Ovary (tissue), 9 donors: ENCODE results near the gene SULT4A1. TPM values are rescaled to one million over a fixed set of nuclear protein-coding genes. Genes with fewer than 3 reads are reported as not detected.

Experiments
- DNase-seq, 5 donors: peaks; one replicate each; pipeline ENCODE4 v3.0.0-alpha.2; 2019 to 2020
- H3K27ac ChIP-seq, 2 donors: fragments of 200-600 bp; one replicate each; pipeline versions ENCODE4 v1.5.1 to v1.8.0; 2019 to 2022
- H3K27me3 ChIP-seq: fragments of 200-600 bp; one replicate; pipeline ENCODE4 v1.8.0; 2022
- H3K36me3 ChIP-seq: fragments of 200-600 bp; sonication (generic); one replicate; pipeline ENCODE4 v1.5.1; 2019
- H3K4me1 ChIP-seq: one replicate; pipeline ENCODE4 v1.8.1; 2013; ENCODE audit warnings: mild to moderate bottlenecking, moderate library complexity; ENCODE audit not compliant: insufficient read depth
- H3K4me3 ChIP-seq: fragments of 200-600 bp; sonication (generic); one replicate; pipeline ENCODE4 v1.5.1; 2017
- H3K9me3 ChIP-seq, 2 donors: fragments of 200-600 bp in 1 of 2; sonication (generic) in 1 of 2; one replicate each; pipeline versions ENCODE4 v1.5.1 to v1.8.1; 2013 to 2019; ENCODE audit warnings: mild to moderate bottlenecking in 1 of 2, moderate library complexity in 1 of 2
- CTCF ChIP-seq, 3 donors: fragments of 450-650 bp in 2 of 3; fragments of 200-600 bp in 1 of 3; IDR thresholded peaks; one replicate each; pipeline versions ENCODE4 v1.5.1 to v1.8.0; 2016 to 2022; ENCODE audit warnings: antibody characterized with exemption in 3 of 3, mild to moderate bottlenecking in 1 of 3
- EP300 ChIP-seq: sonication (generic); formaldehyde crosslinking; IDR thresholded peaks from one replicate; pipeline ENCODE4 v1.6.1; 2017; ENCODE audit warnings: antibody characterized with exemption
- POLR2A ChIP-seq: fragments of 450-650 bp; IDR thresholded peaks from one replicate; pipeline ENCODE4 v1.6.1; 2017; ENCODE audit warnings: antibody characterized with exemption, mild to moderate bottlenecking, moderate library complexity
- WGBS, 3 donors: extraction: QIAGEN DNeasy Blood & Tissue Kit in 1 of 3; methylation state at CpG; one replicate each; pipeline versions ENCODE4 v1.1.5 to v1.1.7; 2013 to 2017; 5-methylcytosine and 5-hydroxymethylcytosine counted together
- intact Hi-C, 4 donors: fragments of 100-400 bp; cut with DNase I; formaldehyde crosslinking; loops; one replicate each; pipeline versions ENCODE4 v1.11.0 to v1.15.1; 2022 to 2023
- polyA plus RNA-seq, 2 donors: library from polyadenylated mRNA; stranded (reverse); fragments of 200-250 nt in 1 of 2; fragments of 350-450 nt in 1 of 2; fragmentation: Illumina TruSeq in 1 of 2; extraction: RNeasy Lipid Tissue Mini Kit (QIAGEN cat#74804) in 1 of 2; gene quantifications; one replicate each; pipeline ENCODE4 v1.2.3, GENCODE V29; 2013 to 2014
- total RNA-seq, 7 donors: library from RNA; depleted of rRNA in 2 of 7; stranded (reverse); fragments of >200 nt in 2 of 7; fragmentation: NEBNext Ultra II Directional in 3 of 7; extraction: Animal tissue kit (Norgen Biotek cat#: 25700) in 3 of 7; gene quantifications; one replicate each; pipeline versions ENCODE4 v1.1.0 to v1.2.4, GENCODE V29; 2016 to 2023
- donor health status: DM: no; HTN: no; CAD: no; lungs with moderate emphysema.
- donor health status: DM: no; HTN: no; CAD: no.
- donor health status: Bipolar disorder and iron deficiency.
- donor health status: DM: yes; HTN: yes; CAD: no.
- donor health status: DM: no; HTN: no; CAD: no.
- donor health status: DM: yes; HTN: yes; CAD: no.

SULT4A1 gene
- total and polyA plus RNA-seq, 9 donors: 0.36 to 3.5 (median 1.8) TPM

GRCh38 chr22:43838161-43838560 is 24.2 kb downstream of the SULT4A1 start:
- WGBS, 3 donors: 88 to 92% (median 90%) methylated on average over 10 of the region's 10 CpGs
- no peaks in the 10 kb centered on the region for H3K27me3 ChIP-seq

GRCh38 chr22:43837666-43838065 is 24.6 kb downstream of the SULT4A1 start:
- no peak for DNase-seq
- H3K27me3 ChIP-seq: no peaks in the 10 kb centered on the region
- H3K36me3 ChIP-seq: no peaks in the 10 kb centered on the region
- intact Hi-C loops: no loop called here
- no peaks in the 10 kb centered on the region for H3K4me1 ChIP-seq
- TF ChIP-seq CTCF (IDR thresholded peaks at IDR 0.05) (no peak), POLR2A (no peak), EP300 (no peak)
- H3K9me3 ChIP-seq: no peaks in the 10 kb centered on the region
- H3K27ac ChIP-seq: no peak overlapping the region
- no peak overlapping the region for H3K4me3 ChIP-seq
- 81 to 85% (median 84%) methylated on average over 9 of the region's 9 CpGs for WGBS, 3 donors

More at GRCh38 chr22:43838161-43838560, 24.2 kb downstream of the SULT4A1 start:
- H3K4me1 ChIP-seq: no peaks in the 10 kb centered on the region
- H3K4me3 ChIP-seq: no peak overlapping the region
- H3K27ac ChIP-seq: no peak overlapping the region
- no peak for DNase-seq
- no peak for TF ChIP-seq EP300
- no peaks in the 10 kb centered on the region for H3K9me3 ChIP-seq
- intact Hi-C loops: no loop called here
- H3K36me3 ChIP-seq: no peaks in the 10 kb centered on the region

- Histone ChIP-seq H3K4me3 (no peak overlapping the region), H3K4me1 (no peaks in the 10 kb centered on the region), H3K36me3 (no peaks in the 10 kb centered on the region), H3K27ac (no peak overlapping the region), H3K27me3 (no peaks in the 10 kb centered on the region), H3K9me3 (no peaks in the 10 kb centered on the region)
- WGBS, 3 donors: 90 to 93% (median 93%) methylated on average over 13 of the region's 13 CpGs
- intact Hi-C loops: no loop called here
- no peak for DNase-seq
- TF ChIP-seq EP300: no peak
- TF ChIP-seq CTCF (IDR thresholded peaks at IDR 0.05): no peak
- TF ChIP-seq POLR2A: no peak
Measured at GRCh38 chr22:43835736-43836135, 26.6 kb downstream of the SULT4A1 start.

- intact Hi-C loops: no loop called here
- no peak overlapping the region for H3K4me3 ChIP-seq
- no peaks in the 10 kb centered on the region for H3K9me3 ChIP-seq
- no peaks in the 10 kb centered on the region for H3K27me3 ChIP-seq
- no peak for DNase-seq
- H3K36me3 ChIP-seq: no peaks in the 10 kb centered on the region
- 84 to 91% (median 88%) methylated on average over 12 of the region's 12 CpGs for WGBS, 3 donors
- H3K4me1 ChIP-seq: no peaks in the 10 kb centered on the region
- H3K27ac ChIP-seq: no peak overlapping the region
- TF ChIP-seq POLR2A (no peak), CTCF (IDR thresholded peaks at IDR 0.05) (no peak), EP300 (no peak)
Measured at GRCh38 chr22:43835166-43835565, 27.1 kb downstream of the SULT4A1 start.

GRCh38 chr22:43833286-43834240 is 28.8 kb downstream of the SULT4A1 start:
- no peak for DNase-seq
- Histone ChIP-seq H3K27me3 (no peaks in the 10 kb centered on the region), H3K27ac (no peak overlapping the region), H3K9me3 (no peaks in the 10 kb centered on the region), H3K4me3 (no peak overlapping the region), H3K4me1 (peaks cover 2% of the 10 kb centered on the region), H3K36me3 (no peaks in the 10 kb centered on the region)
- WGBS, 3 donors: 81 to 84% (median 82%) methylated on average over 32 to 36 of the region's 36 CpGs
- TF ChIP-seq POLR2A (no peak), EP300 (no peak), CTCF (IDR thresholded peaks at IDR 0.05) (no peak)
- intact Hi-C loops: no loop called here
